MM.1S (cell line): ENCODE results near the gene MORN4.

Experiments
- DNase-seq: peaks from one replicate; pipeline ENCODE4 v3.0.0-alpha.2; 2015
- H2AFZ ChIP-seq: fragments of 300-600 bp; sonication (generic); 2 replicates; pipeline ENCODE4 v1.6.0; 2016; ENCODE audit warnings: antibody characterized with exemption, low read length
- H3F3A ChIP-seq: fragments of 300-600 bp; sonication (generic); 2 replicates; pipeline ENCODE4 v1.6.1; 2016; ENCODE audit warnings: mild to moderate bottlenecking, antibody characterized with exemption, low read length, moderate library complexity, mixed read lengths; ENCODE audit not compliant: insufficient read depth
- H3K27ac ChIP-seq: fragments of 300-600 bp; sonication (generic); 2 replicates; pipeline ENCODE4 v1.5.1; 2016; ENCODE audit warnings: mild to moderate bottlenecking, low read length
- H3K27me3 ChIP-seq: fragments of 300-600 bp; sonication (generic); replicated peaks from 2 replicates; pipeline ENCODE4 v1.6.0; 2016; ENCODE audit warnings: low read length; ENCODE audit not compliant: insufficient read depth
- H3K36me3 ChIP-seq: fragments of 300-600 bp; sonication (generic); replicated peaks from 2 replicates; pipeline ENCODE4 v1.6.1; 2016; ENCODE audit warnings: mild to moderate bottlenecking, low read length, mixed read lengths; ENCODE audit not compliant: insufficient read depth
- H3K4me1 ChIP-seq: fragments of 300-600 bp; sonication (generic); 2 replicates; pipeline ENCODE4 v1.6.1; 2016; ENCODE audit warnings: low read length, mixed read lengths
- H3K4me2 ChIP-seq: fragments of 300-600 bp; sonication (generic); 2 replicates; pipeline ENCODE4 v1.6.0; 2016; ENCODE audit warnings: low read depth, low read length
- H3K4me3 ChIP-seq: fragments of 300-600 bp; sonication (generic); 2 replicates; pipeline ENCODE4 v1.5.1; 2016; ENCODE audit warnings: low read length, mixed read lengths
- H3K79me2 ChIP-seq: fragments of 300-600 bp; sonication (generic); 2 replicates; pipeline ENCODE4 v1.6.1; 2016; ENCODE audit warnings: mixed run types, low read length, mixed read lengths
- H3K9ac ChIP-seq: fragments of 300-600 bp; sonication (generic); 2 replicates; pipeline ENCODE4 v1.6.1; 2016; ENCODE audit warnings: low read length, mixed read lengths
- H3K9me2 ChIP-seq: fragments of 300-600 bp; sonication (generic); replicated peaks from 2 replicates; pipeline ENCODE4 v1.6.1; 2016; ENCODE audit warnings: mild to moderate bottlenecking, low read length, mixed read lengths; ENCODE audit not compliant: insufficient read depth
- H3K9me3 ChIP-seq: fragments of 300-600 bp; sonication (generic); replicated peaks from 2 replicates; pipeline ENCODE4 v1.6.1; 2016; ENCODE audit warnings: mild to moderate bottlenecking, low read length, mixed read lengths; ENCODE audit not compliant: insufficient read depth
- H4K20me1 ChIP-seq: fragments of 300-600 bp; sonication (generic); 2 replicates; pipeline ENCODE4 v1.6.1; 2016; ENCODE audit warnings: mild to moderate bottlenecking, low read length, moderate library complexity, mixed read lengths; ENCODE audit not compliant: insufficient read depth
- CTCF ChIP-seq: fragments of 300-600 bp; sonication (generic); IDR thresholded peaks from 2 replicates; pipeline ENCODE4 v1.5.1; 2016; ENCODE audit warnings: antibody characterized with exemption, low read length, mixed read lengths
- EZH2 ChIP-seq: fragments of 300-600 bp; sonication (generic); optimal IDR thresholded peaks from 2 replicates; pipeline ENCODE3; 2017; ENCODE audit warnings: low read depth, mild to moderate bottlenecking, antibody characterized with exemption, low read length, mixed read lengths
- EZH2phosphoT487 ChIP-seq: fragments of 300-600 bp; sonication (generic); IDR thresholded peaks from 2 replicates; pipeline ENCODE4 v1.6.1; 2018; ENCODE audit warnings: antibody characterized with exemption, low read length

MORN4 gene

GRCh38 chr10:97607095-97607636 is 26.1 kb downstream of the MORN4 start:
- no peak for DNase-seq
- H3K9ac ChIP-seq = no peak overlapping the region
- no peaks in the 10 kb centered on the region for H3K9me2 ChIP-seq
- no peaks in the 10 kb centered on the region for H3F3A ChIP-seq
- TF ChIP-seq EZH2 (no peak), CTCF (no peak), EZH2phosphoT487 (no peak)
- no peaks in the 10 kb centered on the region for H3K27me3 ChIP-seq
- H3K27ac ChIP-seq = no peak overlapping the region
- H3K36me3 ChIP-seq = no peaks in the 10 kb centered on the region
- H3K4me3 ChIP-seq = no peak overlapping the region
- no peak overlapping the region for H3K4me2 ChIP-seq
- H2AFZ ChIP-seq = no peak overlapping the region
- no peaks in the 10 kb centered on the region for H4K20me1 ChIP-seq
- no peaks in the 10 kb centered on the region for H3K9me3 ChIP-seq
- H3K4me1 ChIP-seq = no peaks in the 10 kb centered on the region
- no peaks in the 10 kb centered on the region for H3K79me2 ChIP-seq

- H3K4me2 ChIP-seq = no peak overlapping the region
- no peaks in the 10 kb centered on the region for H3K36me3 ChIP-seq
- no peak overlapping the region for H3K27ac ChIP-seq
- no peak for DNase-seq
- H3K27me3 ChIP-seq = no peaks in the 10 kb centered on the region
- H3K9me3 ChIP-seq = no peaks in the 10 kb centered on the region
- H3K4me3 ChIP-seq = no peak overlapping the region
- H3K4me1 ChIP-seq = no peaks in the 10 kb centered on the region
- no peaks in the 10 kb centered on the region for H3K79me2 ChIP-seq
- no peaks in the 10 kb centered on the region for H3F3A ChIP-seq
- no peak for TF ChIP-seq EZH2phosphoT487
- TF ChIP-seq CTCF = no peak
- TF ChIP-seq EZH2 = no peak
- H2AFZ ChIP-seq = no peak overlapping the region
- no peaks in the 10 kb centered on the region for H4K20me1 ChIP-seq
- H3K9me2 ChIP-seq = no peaks in the 10 kb centered on the region
- H3K9ac ChIP-seq = no peak overlapping the region
Measured at GRCh38 chr10:97601268-97602215, 31.8 kb downstream of the MORN4 start.

- no peak overlapping the region for H3K4me3 ChIP-seq
- no peaks in the 10 kb centered on the region for H3K4me1 ChIP-seq
- H3K9me3 ChIP-seq = no peaks in the 10 kb centered on the region
- DNase-seq = no peak
- no peak overlapping the region for H2AFZ ChIP-seq
- TF ChIP-seq EZH2phosphoT487 (no peak), CTCF (no peak), EZH2 (no peak)
- no peaks in the 10 kb centered on the region for H3K9me2 ChIP-seq
- H4K20me1 ChIP-seq = no peaks in the 10 kb centered on the region
- no peak overlapping the region for H3K27ac ChIP-seq
- H3K4me2 ChIP-seq = no peak overlapping the region
- no peaks in the 10 kb centered on the region for H3K27me3 ChIP-seq
- H3F3A ChIP-seq = no peaks in the 10 kb centered on the region
- no peaks in the 10 kb centered on the region for H3K79me2 ChIP-seq
- no peaks in the 10 kb centered on the region for H3K36me3 ChIP-seq
- no peak overlapping the region for H3K9ac ChIP-seq
Measured at GRCh38 chr10:97600616-97601015, 32.7 kb downstream of the MORN4 start.
